MCF 10A (cell line): Measurements from ENCODE around the gene KLF4. TPM values are rescaled to one million over a fixed set of nuclear protein-coding genes. Genes with fewer than 3 reads are reported as not detected.

Experiments used
- BruUV-seq: library from RNA; stranded (reverse); fragments of 400-500 nt; replicated peaks from 2 replicates; lab custom pipeline; 2021; lab: Mats Ljungman, UMichigan
- CTCF ChIA-PET: fragments of 300-600 bp; sonication (Branson Sonifier 250); formaldehyde crosslinking; extraction: SDS; loops from one replicate; lab custom pipeline; 2021; ENCODE audit warnings: antibody characterized with exemption, inconsistent platforms; lab: Yijun Ruan, JAX
- POLR2A ChIA-PET: fragments of 300-600, 350-650 bp; sonication (Branson Sonifier 250); formaldehyde crosslinking; extraction: SDS; loops from one replicate; lab custom pipeline; 2020; ENCODE audit warnings: antibody characterized with exemption, inconsistent platforms; lab: Yijun Ruan, JAX
- DNase-seq: peaks from one replicate; pipeline ENCODE4 v3.0.0-alpha.2; 2018; ENCODE audit not compliant: unreplicated experiment
- H3K27ac Mint-ChIP-seq: one replicate; pipeline ENCODE4 v1.8.0; 2022; ENCODE audit warnings: mild to moderate bottlenecking, low read depth, mixed read lengths; ENCODE audit not compliant: unreplicated experiment
- H3K27me3 Mint-ChIP-seq: one replicate; pipeline ENCODE4 v1.8.0; 2022; ENCODE audit warnings: mixed read lengths; ENCODE audit not compliant: insufficient read depth, unreplicated experiment
- H3K36me3 Mint-ChIP-seq: one replicate; pipeline ENCODE4 v1.8.0; 2022; ENCODE audit warnings: mild to moderate bottlenecking, moderate library complexity, mixed read lengths; ENCODE audit not compliant: insufficient read depth, unreplicated experiment
- H3K4me1 Mint-ChIP-seq: one replicate; pipeline ENCODE4 v1.8.0; 2022; ENCODE audit warnings: mixed read lengths; ENCODE audit not compliant: insufficient read depth, unreplicated experiment
- H3K4me3 Mint-ChIP-seq: one replicate; pipeline ENCODE4 v1.8.0; 2022; ENCODE audit warnings: mild to moderate bottlenecking, moderate library complexity, mixed read lengths; ENCODE audit not compliant: unreplicated experiment
- H3K9me3 Mint-ChIP-seq: one replicate; pipeline ENCODE4 v1.8.0; 2022; ENCODE audit warnings: mixed read lengths; ENCODE audit not compliant: unreplicated experiment
- CTCF ChIP-seq: fragments of 200-600 bp; IDR thresholded peaks from one replicate; pipeline ENCODE4 v1.8.0; 2022; ENCODE audit warnings: antibody characterized with exemption, mild to moderate bottlenecking; ENCODE audit not compliant: unreplicated experiment
- intact Hi-C: fragments of 100-400 bp; cut with micrococcal nuclease; formaldehyde crosslinking; loops from 2 replicates; pipeline ENCODE4 v1.14.1; 2022
- total RNA-seq: library from RNA; stranded (reverse); gene quantifications from 2 replicates; pipeline ENCODE4 v1.2.3, GENCODE V29; 2022

KLF4 gene
- total RNA-seq, 1 experiment from 2014 or later: 96.0 TPM

GRCh38 chr9:107435415-107435814, 54.2 kb downstream of the KLF4 start:
- intact Hi-C loops: no loop called here
- POLR2A ChIA-PET: no interaction called here
- no peak for DNase-seq
- Mint-ChIP-seq H3K4me1 (no peaks in the 10 kb centered on the region), H3K9me3 (no peaks in the 10 kb centered on the region), H3K4me3 (no peak overlapping the region), H3K36me3 (no peaks in the 10 kb centered on the region), H3K27me3 (no peaks in the 10 kb centered on the region), H3K27ac (no peak overlapping the region)
- BruUV-seq: no TSS peak
- CTCF ChIA-PET: no interaction called here
- TF ChIP-seq CTCF: no peak

Other genes starting within 250 kb of the KLF4 start
- 173 and 222 TPM in 2 replicates for gene RAD23B, start 206.5 kb downstream of the KLF4 start, total RNA-seq